Hepatocyte (in vitro differentiated cells): ENCODE measurements around the gene EIF4G3. TPM values are rescaled to one million over a fixed set of nuclear protein-coding genes. Genes with fewer than 3 reads are reported as not detected.

Experiments
- DNase-seq: peaks from one replicate; pipeline ENCODE4 v3.0.0-alpha.2; 2016; ENCODE audit warnings: low spot score
- H2AFZ ChIP-seq: fragments of 200-600 bp; sonication (generic); 2 replicates; pipeline ENCODE4 v1.6.0; 2016; ENCODE audit warnings: antibody characterized with exemption, mild to moderate bottlenecking
- H3K27ac ChIP-seq: fragments of 200-600 bp; sonication (generic); 2 replicates; pipeline ENCODE4 v1.5.1; 2016; ENCODE audit warnings: mild to moderate bottlenecking
- H3K27me3 ChIP-seq: fragments of 200-600 bp; sonication (generic); 2 replicates; pipeline ENCODE4 v1.6.1; 2016
- H3K36me3 ChIP-seq: fragments of 200-600 bp; sonication (generic); replicated peaks from 2 replicates; pipeline ENCODE4 v1.5.1; 2016; ENCODE audit warnings: low read depth; ENCODE audit not compliant: insufficient read depth
- H3K4me1 ChIP-seq: fragments of 200-600 bp; sonication (generic); 2 replicates; pipeline ENCODE4 v1.5.1; 2016; ENCODE audit warnings: mild to moderate bottlenecking, moderate library complexity; ENCODE audit not compliant: insufficient read depth
- H3K4me2 ChIP-seq: fragments of 200-600 bp; sonication (generic); 2 replicates; pipeline ENCODE4 v1.6.0; 2016
- H3K4me3 ChIP-seq: fragments of 200-600 bp; sonication (generic); 2 replicates; pipeline ENCODE4 v1.5.1; 2016; ENCODE audit warnings: mild to moderate bottlenecking
- H3K79me2 ChIP-seq: fragments of 200-600 bp; sonication (generic); 2 replicates; pipeline ENCODE4 v1.6.0; 2017; ENCODE audit warnings: mild to moderate bottlenecking
- H3K9me2 ChIP-seq: fragments of 200-600 bp; sonication (generic); replicated peaks from 2 replicates; pipeline ENCODE4 v1.6.0; 2017; ENCODE audit warnings: mild to moderate bottlenecking; ENCODE audit not compliant: insufficient read depth
- H3K9me3 ChIP-seq: fragments of 200-600 bp; sonication (generic); 2 replicates; pipeline ENCODE4 v1.5.1; 2016; ENCODE audit warnings: low read depth, mild to moderate bottlenecking
- H4K20me1 ChIP-seq: fragments of 200-600 bp; sonication (generic); 2 replicates; pipeline ENCODE4 v1.6.0; 2016; ENCODE audit warnings: mild to moderate bottlenecking; ENCODE audit not compliant: insufficient read depth, poor library complexity, severe bottlenecking
- CTCF ChIP-seq: fragments of 200-600 bp; sonication (generic); IDR thresholded peaks from 2 replicates; pipeline ENCODE4 v1.5.1; 2016; ENCODE audit warnings: antibody characterized with exemption, mild to moderate bottlenecking; ENCODE audit not compliant: poor library complexity
- EZH2 ChIP-seq: fragments of 200-600 bp; sonication (generic); IDR thresholded peaks from 2 replicates; pipeline ENCODE4 v1.6.1; 2016; ENCODE audit warnings: antibody characterized with exemption, mild to moderate bottlenecking, borderline replicate concordance
- EZH2phosphoT487 ChIP-seq: fragments of 200-600 bp; sonication (generic); IDR thresholded peaks from one replicate; pipeline ENCODE4 v1.6.1; 2018; ENCODE audit warnings: antibody characterized with exemption, mild to moderate bottlenecking, low read depth, moderate library complexity; ENCODE audit not compliant: unreplicated experiment, severe bottlenecking
- WGBS: methylation state at CpG from one replicate; pipeline ENCODE4 v1.1.6; 2016; ENCODE audit warnings: low lambda C conversion rate; ENCODE audit errors: missing lambda C conversion rate; 5-methylcytosine and 5-hydroxymethylcytosine counted together
- polyA plus RNA-seq: library from polyadenylated mRNA; unstranded; fragments of >200 nt; fragmentation: Nextera tagmentation; extraction: Ambion mirVana; gene quantifications from 2 replicates; pipeline ENCODE4 v1.2.1, GENCODE V29; 2016
- total RNA-seq: library from RNA; depleted of rRNA; stranded (reverse); fragments of >200 nt; gene quantifications from 2 replicates; pipeline ENCODE4 v1.2.3, GENCODE V29; 2014

Gene EIF4G3
- total and polyA plus RNA-seq, 2 experiments from 2014 or later = 33.4 to 42.2 TPM

GRCh38 chr1:21131200-21131599, 45.5 kb downstream of the EIF4G3 start:
- no peak overlapping the region for H3K27ac ChIP-seq
- TF ChIP-seq EZH2 = no peak
- TF ChIP-seq EZH2phosphoT487 = no peak
- TF ChIP-seq CTCF = no peak
- no peak for DNase-seq
- no peaks in the 10 kb centered on the region for H3K27me3 ChIP-seq
- no peaks in the 10 kb centered on the region for H3K9me3 ChIP-seq
- H3K4me2 ChIP-seq = no peak overlapping the region
- no peaks in the 10 kb centered on the region for H3K36me3 ChIP-seq
- H3K9me2 ChIP-seq = no peaks in the 10 kb centered on the region
- H3K79me2 ChIP-seq = peaks cover 56% of the 10 kb centered on the region
- H4K20me1 ChIP-seq = no peaks in the 10 kb centered on the region
- no peak overlapping the region for H2AFZ ChIP-seq
- no peaks in the 10 kb centered on the region for H3K4me1 ChIP-seq
- whole genome bisulfite sequencing = 86% methylated on average over 1 of the region's 1 CpG
- no peak overlapping the region for H3K4me3 ChIP-seq

GRCh38 chr1:21129407-21129806, 47.3 kb downstream of the EIF4G3 start:
- Histone ChIP-seq H2AFZ (no peak overlapping the region), H3K27ac (no peak overlapping the region), H3K4me1 (no peaks in the 10 kb centered on the region), H3K36me3 (no peaks in the 10 kb centered on the region), H3K9me2 (no peaks in the 10 kb centered on the region), H3K79me2 (peaks cover 53% of the 10 kb centered on the region), H3K4me2 (no peak overlapping the region), H4K20me1 (no peaks in the 10 kb centered on the region), H3K27me3 (no peaks in the 10 kb centered on the region), H3K4me3 (no peak overlapping the region), H3K9me3 (no peaks in the 10 kb centered on the region)
- WGBS = 50% methylated on average over 2 of the region's 2 CpGs
- no peak for DNase-seq
- TF ChIP-seq EZH2 = no peak
- no peak for TF ChIP-seq EZH2phosphoT487
- TF ChIP-seq CTCF = no peak

- no peak for DNase-seq
- Histone ChIP-seq H3K9me3 (no peaks in the 10 kb centered on the region), H2AFZ (no peak overlapping the region), H3K36me3 (no peaks in the 10 kb centered on the region), H3K4me1 (peaks cover 6% of the 10 kb centered on the region), H4K20me1 (no peaks in the 10 kb centered on the region), H3K27ac (no peak overlapping the region), H3K4me3 (no peak overlapping the region), H3K9me2 (no peaks in the 10 kb centered on the region), H3K4me2 (no peak overlapping the region), H3K79me2 (peaks cover 47% of the 10 kb centered on the region), H3K27me3 (no peaks in the 10 kb centered on the region)
- WGBS = 80% methylated on average over 4 of the region's 4 CpGs
- no peak for TF ChIP-seq EZH2
- no peak for TF ChIP-seq EZH2phosphoT487
- no peak for TF ChIP-seq CTCF
Observed at GRCh38 chr1:21126324-21126723, 50.4 kb downstream of the EIF4G3 start.

- TF ChIP-seq CTCF = no peak
- TF ChIP-seq EZH2 = no peak
- no peak for TF ChIP-seq EZH2phosphoT487
- Histone ChIP-seq H3K4me1 (peaks cover 6% of the 10 kb centered on the region), H3K36me3 (no peaks in the 10 kb centered on the region), H3K4me3 (no peak overlapping the region), H3K4me2 (no peak overlapping the region), H3K27ac (no peak overlapping the region), H3K9me3 (no peaks in the 10 kb centered on the region), H3K79me2 (peaks cover 44% of the 10 kb centered on the region), H3K27me3 (no peaks in the 10 kb centered on the region), H2AFZ (no peak overlapping the region), H4K20me1 (no peaks in the 10 kb centered on the region), H3K9me2 (no peaks in the 10 kb centered on the region)
- no peak for DNase-seq
- WGBS = 93% methylated on average over 1 of the region's 1 CpG
Observed at GRCh38 chr1:21124846-21125245, 51.9 kb downstream of the EIF4G3 start.
